Activated CD4-positive, alpha-beta memory T cell treated with anti-CD3 and anti-CD28 coated beads for 36 hours (primary cell): ENCODE measurements around the gene CCDC134. TPM values are rescaled to one million over a fixed set of nuclear protein-coding genes. Genes with fewer than 3 reads are reported as not detected.

Experiments used
- CTCF ChIA-PET: fragments of 350-600 bp; sonication (Branson Sonifier 250); formaldehyde crosslinking; loops from one replicate; lab custom pipeline; 2021; ENCODE audit warnings: antibody characterized with exemption, inconsistent platforms; lab: Charles Lee
- POLR2A ChIA-PET: fragments of 350-600 bp; sonication (Branson Sonifier 250); formaldehyde crosslinking; loops from one replicate; lab custom pipeline; 2021; ENCODE audit warnings: antibody characterized with exemption; lab: Charles Lee
- DNase-seq: peaks from one replicate; pipeline ENCODE4 v3.0.0-alpha.2; 2020
- H3K27ac Mint-ChIP-seq: one replicate; pipeline ENCODE4 v1.8.0; 2021; ENCODE audit warnings: mixed read lengths
- H3K27me3 Mint-ChIP-seq: one replicate; pipeline ENCODE4 v1.8.0; 2021; ENCODE audit warnings: mixed read lengths
- H3K36me3 Mint-ChIP-seq: one replicate; pipeline ENCODE4 v1.8.0; 2021; ENCODE audit warnings: mixed read lengths
- H3K4me1 Mint-ChIP-seq: one replicate; pipeline ENCODE4 v1.8.0; 2021; ENCODE audit warnings: low read depth, mixed read lengths
- H3K4me3 Mint-ChIP-seq: one replicate; pipeline ENCODE4 v1.8.0; 2021; ENCODE audit warnings: mild to moderate bottlenecking, mixed read lengths
- H3K9me3 Mint-ChIP-seq: one replicate; pipeline ENCODE4 v1.8.0; 2021; ENCODE audit warnings: mixed read lengths
- intact Hi-C: fragments of 100-400 bp; cut with micrococcal nuclease; formaldehyde crosslinking; loops from one replicate; pipeline ENCODE4 v1.15.1; 2023
- total RNA-seq, 2 experiments: library from RNA; stranded (reverse); gene quantifications; one replicate each; pipeline ENCODE4 v1.2.3, GENCODE V29; 2021

The CCDC134 gene
- total RNA-seq, 2 experiments from 2014 or later = 16.1 to 17.6 TPM

DNA sequence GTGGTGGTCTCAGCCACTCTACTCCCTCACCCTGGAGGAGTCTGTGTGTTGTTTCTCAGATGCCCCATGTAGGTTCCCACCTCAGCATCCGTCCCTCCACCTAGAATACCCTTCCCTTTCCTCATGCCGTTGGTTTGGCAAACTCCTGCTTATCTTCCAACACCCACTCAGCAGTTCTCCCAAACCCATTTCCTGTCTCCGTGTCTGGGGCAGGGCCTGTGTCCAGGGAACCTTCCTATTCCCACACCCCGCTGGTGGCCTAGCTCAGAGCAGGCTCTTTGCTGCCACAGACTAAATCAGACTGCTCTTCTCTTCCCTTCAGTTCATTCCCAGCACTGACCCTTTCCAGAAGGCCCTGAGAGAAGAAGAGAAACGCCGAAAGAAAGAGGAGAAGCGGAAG lies 24.9 kb downstream of the CCDC134 start:
- DNase-seq = no peak
- Mint-ChIP-seq H3K36me3 (peaks cover 13% of the 10 kb centered on the region), H3K4me1 (peaks cover 46% of the 10 kb centered on the region), H3K27ac (peak overlapping the region; percentile 43), H3K9me3 (no peaks in the 10 kb centered on the region), H3K4me3 (no peak overlapping the region), H3K27me3 (no peaks in the 10 kb centered on the region)
- ChIA-PET POLR2A (interaction anchor here (1.4 kb wide), 1 partner anchor 10 kb away, joined by 4 read pairs; no protein-coding TSS in a partner anchor), CTCF (interaction anchor here (1.9 kb wide), 1 partner anchor 115 kb away, joined by 8 read pairs; no protein-coding TSS in a partner anchor)
- intact Hi-C loops = no loop called here

DNA sequence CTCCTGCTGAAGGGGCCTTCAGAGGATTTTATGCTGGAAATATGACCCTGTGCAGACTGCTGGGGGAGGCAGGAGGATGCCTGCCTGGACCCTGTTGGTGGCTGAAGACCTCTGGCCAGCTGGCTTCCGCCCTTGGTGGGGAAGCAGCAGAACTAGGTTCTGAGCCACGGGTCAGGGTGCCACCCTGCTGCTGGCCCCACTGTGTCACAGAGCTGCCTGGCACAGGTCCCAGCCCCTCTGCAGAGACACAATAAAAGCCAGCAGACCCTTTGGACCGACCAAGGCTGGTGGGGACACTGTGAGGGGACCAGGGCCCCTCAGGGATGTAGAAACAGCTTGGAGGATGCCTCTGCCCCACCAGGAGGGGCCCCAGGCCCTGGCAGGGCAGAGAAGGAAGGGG lies 25.5 kb downstream of the CCDC134 start:
- ChIA-PET POLR2A (interaction anchor here (0.9 to 1.5 kb wide), 3 partner anchors 10 to 115 kb away, joined by 4 to 6 read pairs (median 4); partner anchors contain the start of gene CCDC134), CTCF (interaction anchor here (1.1 to 1.9 kb wide), 2 partner anchors 115 to 128 kb away, joined by 4 to 8 read pairs; no protein-coding TSS in a partner anchor)
- Mint-ChIP-seq H3K4me3 (no peak overlapping the region), H3K4me1 (peaks cover 46% of the 10 kb centered on the region), H3K27ac (no peak overlapping the region), H3K36me3 (peaks cover 15% of the 10 kb centered on the region), H3K9me3 (no peaks in the 10 kb centered on the region), H3K27me3 (no peaks in the 10 kb centered on the region)
- no peak for DNase-seq
- intact Hi-C loops = no loop called here

DNA sequence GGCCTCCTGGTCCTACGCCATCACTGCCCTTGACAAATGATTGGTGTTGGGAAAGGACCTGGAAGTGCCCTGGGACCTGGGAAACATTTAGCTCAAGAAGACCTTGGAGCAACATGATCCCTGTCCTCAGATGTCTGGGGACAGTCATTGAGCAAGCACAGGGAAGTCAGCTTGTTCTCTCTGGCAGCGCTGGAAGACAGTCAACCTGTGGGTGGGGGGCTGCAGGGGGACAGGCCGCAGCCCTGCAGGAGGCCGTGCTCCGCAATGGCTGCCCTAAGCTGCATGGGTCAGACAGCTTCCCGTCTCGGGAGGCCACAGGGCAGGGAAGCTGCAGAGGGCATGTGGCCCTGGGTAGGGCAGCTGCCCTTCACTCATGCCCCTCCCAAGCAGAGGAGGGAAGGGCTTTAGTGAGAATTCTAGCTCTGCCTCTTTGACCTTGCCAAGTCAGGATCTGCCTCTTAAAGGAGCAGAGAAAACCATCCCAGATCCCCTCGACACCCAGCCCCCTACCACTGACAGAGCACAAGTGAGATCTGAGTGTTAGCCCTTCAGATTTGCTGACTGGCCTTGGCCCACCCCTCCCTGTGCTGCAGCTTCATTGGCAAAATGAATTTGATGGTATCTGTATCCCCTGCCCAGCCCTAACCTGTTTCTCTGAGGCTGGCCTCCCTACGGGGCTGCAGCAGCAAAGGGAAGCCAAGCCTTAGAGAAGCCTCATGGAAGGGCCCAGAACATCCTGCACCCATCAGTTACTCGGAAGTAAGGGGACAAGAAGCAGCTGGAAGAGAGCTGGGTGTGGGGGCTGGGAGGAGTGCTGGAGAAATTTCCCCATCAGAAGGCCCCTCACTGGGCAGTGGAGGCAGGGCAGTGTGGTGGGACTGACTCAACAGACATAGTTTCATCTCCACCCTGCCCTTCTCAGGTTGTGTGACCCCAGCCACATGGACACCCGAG lies 26.2 kb downstream of the CCDC134 start:
- ChIA-PET CTCF (interaction anchor here (1.1 to 1.9 kb wide), 2 partner anchors 114 to 129 kb away, joined by 4 to 8 read pairs; no protein-coding TSS in a partner anchor), POLR2A (interaction anchor here (0.6 to 1.5 kb wide), 5 partner anchors 9 to 114 kb away, joined by 3 to 6 read pairs (median 4); partner anchors contain the start of gene CCDC134)
- Mint-ChIP-seq H3K4me3 (no peak overlapping the region), H3K36me3 (peaks cover 20% of the 10 kb centered on the region), H3K27ac (peak overlapping the region; percentile 65), H3K27me3 (no peaks in the 10 kb centered on the region), H3K4me1 (peaks cover 50% of the 10 kb centered on the region), H3K9me3 (peaks cover 4% of the 10 kb centered on the region)
- DNase-seq = no peak
- intact Hi-C loops = no loop called here

- POLR2A ChIA-PET = interaction anchor here (0.6 to 1.5 kb wide), 4 partner anchors 16 to 113 kb away, joined by 3 to 6 read pairs (median 3); no protein-coding TSS in a partner anchor
- H3K4me1 Mint-ChIP-seq = peaks cover 45% of the 10 kb centered on the region
- no peaks in the 10 kb centered on the region for H3K27me3 Mint-ChIP-seq
- peaks cover 5% of the 10 kb centered on the region for H3K9me3 Mint-ChIP-seq
- H3K27ac Mint-ChIP-seq = peak overlapping the region; percentile 20
- CTCF ChIA-PET = interaction anchor here (0.9 to 1.3 kb wide), 3 partner anchors 81 to 130 kb away, joined by 3 read pairs; no protein-coding TSS in a partner anchor
- intact Hi-C loops = no loop called here
- H3K36me3 Mint-ChIP-seq = peaks cover 27% of the 10 kb centered on the region
- DNase-seq = no peak
- no peak overlapping the region for H3K4me3 Mint-ChIP-seq
Observed at GRCh38 chr22:41827671-41828070, 27.2 kb downstream of the CCDC134 start.

GRCh38 chr22:41828516-41828915 lies 28.0 kb downstream of the CCDC134 start:
- H3K27me3 Mint-ChIP-seq = no peaks in the 10 kb centered on the region
- ChIA-PET POLR2A (interaction anchor here (1.0 to 1.2 kb wide), 2 partner anchors 15 to 29 kb away, joined by 3 read pairs; no protein-coding TSS in a partner anchor), CTCF (interaction anchor here (0.9 to 1.3 kb wide), 3 partner anchors 82 to 131 kb away, joined by 3 read pairs; no protein-coding TSS in a partner anchor)
- peak overlapping the region; percentile 1 for H3K27ac Mint-ChIP-seq
- intact Hi-C loops = no loop called here
- peaks cover 5% of the 10 kb centered on the region for H3K9me3 Mint-ChIP-seq
- peaks cover 26% of the 10 kb centered on the region for H3K36me3 Mint-ChIP-seq
- no peak for DNase-seq
- peaks cover 38% of the 10 kb centered on the region for H3K4me1 Mint-ChIP-seq
- H3K4me3 Mint-ChIP-seq = no peak overlapping the region

GRCh38 chr22:41830174-41830573 lies 29.7 kb downstream of the CCDC134 start:
- CTCF ChIA-PET = interaction anchor here (0.6 to 1.5 kb wide), 2 partner anchors 129 to 132 kb away, joined by 4 to 5 read pairs; no protein-coding TSS in a partner anchor
- Mint-ChIP-seq H3K4me3 (no peak overlapping the region), H3K27me3 (no peaks in the 10 kb centered on the region), H3K9me3 (peaks cover 5% of the 10 kb centered on the region), H3K4me1 (peaks cover 37% of the 10 kb centered on the region), H3K36me3 (peaks cover 31% of the 10 kb centered on the region), H3K27ac (peak overlapping the region; percentile 54)
- POLR2A ChIA-PET = no interaction called here
- DNase-seq = no peak
- intact Hi-C loops = loop anchor here (5.0 kb wide), 2 partner anchors 87 to 262 kb away; partner anchors contain the start of genes NDUFA6 and SHISA8

DNA sequence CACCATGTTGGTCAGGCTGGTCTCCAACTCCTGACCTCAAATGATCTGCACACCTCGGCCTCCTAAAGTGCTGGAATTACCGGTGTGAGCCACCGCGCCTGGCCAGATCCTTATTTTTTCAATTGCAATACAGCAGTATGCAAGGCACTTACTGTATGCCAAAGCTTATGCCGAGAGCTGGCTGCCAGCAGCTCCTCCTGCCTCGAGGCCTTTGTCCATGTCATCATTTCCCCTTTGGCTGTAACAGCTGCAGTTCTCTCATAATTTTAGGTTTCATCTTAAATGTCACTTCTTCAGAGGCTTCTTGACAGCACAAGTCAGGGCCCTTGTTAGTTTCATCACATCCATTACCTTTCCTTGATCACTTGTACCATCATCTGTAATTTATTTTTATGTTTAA lies 30.9 kb downstream of the CCDC134 start:
- peaks cover 44% of the 10 kb centered on the region for H3K4me1 Mint-ChIP-seq
- peak overlapping the region; percentile 99 for H3K27ac Mint-ChIP-seq
- no peak overlapping the region for H3K4me3 Mint-ChIP-seq
- peaks cover 5% of the 10 kb centered on the region for H3K9me3 Mint-ChIP-seq
- ChIA-PET CTCF (interaction anchor here (0.6 to 6.9 kb wide), 8 partner anchors 9 to 1184 kb away, joined by 4 to 49 read pairs (median 6); partner anchors contain the start of genes CCDC134 and PACSIN2), POLR2A (interaction anchor here (0.6 to 4.5 kb wide), 12 partner anchors 11 to 118 kb away, joined by 3 to 57 read pairs (median 12); partner anchors contain the start of genes CCDC134 and CENPM)
- no peak for DNase-seq
- intact Hi-C loops = loop anchor here (5.0 kb wide), 2 partner anchors 86 to 261 kb away; partner anchors contain the start of genes NDUFA6 and SHISA8
- H3K36me3 Mint-ChIP-seq = peaks cover 35% of the 10 kb centered on the region
- no peaks in the 10 kb centered on the region for H3K27me3 Mint-ChIP-seq

GRCh38 chr22:41831828-41832552 lies 31.5 kb downstream of the CCDC134 start:
- Mint-ChIP-seq H3K27me3 (no peaks in the 10 kb centered on the region), H3K4me3 (peak overlapping the region; percentile 94), H3K36me3 (peaks cover 41% of the 10 kb centered on the region), H3K9me3 (peaks cover 5% of the 10 kb centered on the region), H3K4me1 (peaks cover 46% of the 10 kb centered on the region), H3K27ac (peak overlapping the region; percentile 99)
- ChIA-PET POLR2A (interaction anchor here (0.9 to 4.5 kb wide), 18 partner anchors 10 to 145 kb away, joined by 3 to 57 read pairs (median 7); partner anchors contain the start of genes CCDC134, CENPM, SNU13 and TNFRSF13C), CTCF (interaction anchor here (0.6 to 6.9 kb wide), 16 partner anchors 10 to 1183 kb away, joined by 3 to 49 read pairs (median 6); partner anchors contain the start of genes CCDC134 and PACSIN2)
- DNase-seq = no peak
- intact Hi-C loops = loop anchor here (1.0 to 5.0 kb wide), 5 partner anchors 11 to 260 kb away; partner anchors contain the start of genes NDUFA6 and SHISA8

- ChIA-PET POLR2A (interaction anchor here (0.9 to 4.5 kb wide), 17 partner anchors 10 to 145 kb away, joined by 3 to 57 read pairs (median 7); partner anchors contain the start of genes CCDC134, CENPM, SNU13 and TNFRSF13C), CTCF (interaction anchor here (0.7 to 6.9 kb wide), 16 partner anchors 10 to 135 kb away, joined by 3 to 49 read pairs (median 6); partner anchors contain the start of gene CCDC134)
- Mint-ChIP-seq H3K4me3 (peak within 1 kb of the TSS; percentile 98), H3K27ac (peak within 1 kb of the TSS; percentile 99), H3K27me3 (no peaks in the 10 kb centered on the region), H3K4me1 (peaks cover 44% of the 10 kb centered on the region), H3K9me3 (peaks cover 5% of the 10 kb centered on the region), H3K36me3 (peaks cover 41% of the 10 kb centered on the region)
- DNase-seq = peak; percentile 100
- intact Hi-C loops = loop anchor here (1.0 to 5.0 kb wide), 6 partner anchors 11 to 260 kb away; partner anchors contain the start of genes DESI1, NDUFA6, SHISA8 and XRCC6
Observed at GRCh38 chr22:41832553-41833368, 32.3 kb downstream of the CCDC134 start, which contains the start of gene SREBF2. SREBF2 (plus strand) TSS chr22:41833105; CDS start chr22:41833271, 166 bp downstream.
